WTC11 (cell line): ENCODE data around the gene ACSS2. TPM values are rescaled to one million over a fixed set of nuclear protein-coding genes. Genes with fewer than 3 reads are reported as not detected.

Experiments
- ATAC-seq: fragments of 200-7000 bp; cut with Tn5 transposase; 2 replicates; pipeline ENCODE4 v1.10.0; 2021; ENCODE audit warnings: mild to moderate bottlenecking, moderate library complexity
- CTCF ChIA-PET: fragments of 300-600 bp; sonication (Branson Sonifier 250); formaldehyde crosslinking; loops from one replicate; lab custom pipeline; 2021; ENCODE audit warnings: antibody characterized with exemption; lab: Charles Lee
- POLR2A ChIA-PET: fragments of 350-600 bp; sonication (Branson Sonifier 250); formaldehyde crosslinking; loops from one replicate; lab custom pipeline; 2021; ENCODE audit warnings: antibody characterized with exemption; lab: Charles Lee
- DNase-seq: peaks from one replicate; pipeline ENCODE4 v3.0.0; 2021; ENCODE audit warnings: low spot score
- H3K27ac Mint-ChIP-seq: 2 replicates; pipeline ENCODE4 v1.8.0; 2021; ENCODE audit warnings: mixed read lengths
- H3K27me3 Mint-ChIP-seq: 2 replicates; pipeline ENCODE4 v1.8.0; 2021; ENCODE audit warnings: low read depth, mild to moderate bottlenecking, moderate library complexity, mixed read lengths
- H3K36me3 Mint-ChIP-seq: 2 replicates; pipeline ENCODE4 v1.8.0; 2021; ENCODE audit warnings: mixed read lengths
- H3K4me1 Mint-ChIP-seq: 2 replicates; pipeline ENCODE4 v1.8.0; 2022; ENCODE audit warnings: mixed read lengths
- H3K4me3 Mint-ChIP-seq: 2 replicates; pipeline ENCODE4 v1.8.0; 2021; ENCODE audit warnings: mild to moderate bottlenecking, moderate library complexity, mixed read lengths
- H3K9me3 Mint-ChIP-seq: 2 replicates; pipeline ENCODE4 v1.8.0; 2021; ENCODE audit warnings: mixed read lengths
- ESRRA ChIP-seq: sonication (generic); formaldehyde crosslinking; IDR thresholded peaks from 2 replicates; pipeline ENCODE4 v1.8.1; 2022; ENCODE audit warnings: mild to moderate bottlenecking, missing genetic modification reagents, borderline replicate concordance
- FOXJ3 ChIP-seq: sonication (generic); formaldehyde crosslinking; IDR thresholded peaks from 2 replicates; pipeline ENCODE4 v1.9.0; 2021; ENCODE audit warnings: missing genetic modification reagents, mild to moderate bottlenecking, borderline replicate concordance
- FOXK1 ChIP-seq: sonication (generic); formaldehyde crosslinking; IDR thresholded peaks from 2 replicates; pipeline ENCODE4 v1.8.0; 2022; ENCODE audit warnings: mild to moderate bottlenecking, moderate library complexity, missing genetic modification reagents
- GABPB1 ChIP-seq: sonication (generic); formaldehyde crosslinking; IDR thresholded peaks from 2 replicates; pipeline ENCODE4 v1.8.1; 2023; ENCODE audit warnings: mild to moderate bottlenecking, missing genetic modification reagents
- JAZF1 ChIP-seq: fragments of 250-450 bp; sonication (Bioruptor Pico); IDR thresholded peaks from 2 replicates; pipeline ENCODE4 v1.9.0; 2021; ENCODE audit warnings: moderate library complexity, mild to moderate bottlenecking, inconsistent platforms
- MXD4 ChIP-seq: fragments of 250-450 bp; sonication (Bioruptor Pico); IDR thresholded peaks from 2 replicates; pipeline ENCODE4 v1.8.0; 2021; ENCODE audit warnings: mild to moderate bottlenecking, moderate library complexity, borderline replicate concordance
- RELA ChIP-seq: sonication (generic); formaldehyde crosslinking; IDR thresholded peaks from 2 replicates; pipeline ENCODE4 v1.8.1; 2022; ENCODE audit warnings: missing genetic modification reagents, mild to moderate bottlenecking, borderline replicate concordance
- SMAD4 ChIP-seq: sonication (generic); formaldehyde crosslinking; IDR thresholded peaks from 2 replicates; pipeline ENCODE4 v1.8.0; 2022; ENCODE audit warnings: mild to moderate bottlenecking, missing genetic modification reagents
- TCF7 ChIP-seq: sonication (generic); formaldehyde crosslinking; IDR thresholded peaks from 2 replicates; pipeline ENCODE4 v1.8.0; 2022; ENCODE audit warnings: mild to moderate bottlenecking, low read depth, missing genetic modification reagents, moderate library complexity
- TEAD4 ChIP-seq: sonication (generic); formaldehyde crosslinking; IDR thresholded peaks from 2 replicates; pipeline ENCODE4 v1.8.0; 2022; ENCODE audit warnings: mild to moderate bottlenecking, missing genetic modification reagents
- TP53 ChIP-seq: sonication (generic); formaldehyde crosslinking; IDR thresholded peaks from 2 replicates; pipeline ENCODE4 v1.8.1; 2023; ENCODE audit warnings: mild to moderate bottlenecking, missing genetic modification reagents
- ZNF219 ChIP-seq: sonication (generic); formaldehyde crosslinking; IDR thresholded peaks from 2 replicates; pipeline ENCODE4 v1.8.0; 2023; ENCODE audit warnings: missing genetic modification reagents, mild to moderate bottlenecking, borderline replicate concordance
- ZNF423 ChIP-seq: fragments of 250-450 bp; sonication (Bioruptor Pico); IDR thresholded peaks from 2 replicates; pipeline ENCODE4 v2.1.2; 2022; ENCODE audit warnings: mild to moderate bottlenecking, moderate library complexity
- ZNF671 ChIP-seq: fragments of 250-450 bp; sonication (Bioruptor Pico); IDR thresholded peaks from 2 replicates; pipeline ENCODE4 v1.8.0; 2021; ENCODE audit warnings: mild to moderate bottlenecking
- total RNA-seq: library from RNA; stranded (reverse); gene quantifications from 3 replicates; pipeline ENCODE4 v1.2.3, GENCODE V29; 2021
- TF ChIP-seq, protein P1 (sequence below): sonication (generic); formaldehyde crosslinking; IDR thresholded peaks from 2 replicates; pipeline ENCODE4 v1.8.1; 2023; ENCODE audit warnings: mild to moderate bottlenecking, missing genetic modification reagents, moderate library complexity
- TF ChIP-seq, protein P2 (sequence below): fragments of 250-450 bp; sonication (Bioruptor Pico); IDR thresholded peaks from 2 replicates; pipeline ENCODE4 v1.9.0; 2021; ENCODE audit warnings: moderate library complexity, mild to moderate bottlenecking, inconsistent platforms, borderline replicate concordance
- TF ChIP-seq, protein P3 (sequence below): sonication (generic); formaldehyde crosslinking; IDR thresholded peaks from 2 replicates; pipeline ENCODE4 v1.8.0; 2022; ENCODE audit warnings: mild to moderate bottlenecking, missing genetic modification reagents
- TF ChIP-seq, protein P4 (sequence below): sonication (generic); formaldehyde crosslinking; IDR thresholded peaks from 2 replicates; pipeline ENCODE4 v1.8.0; 2022; ENCODE audit warnings: mild to moderate bottlenecking, missing genetic modification reagents
- TF ChIP-seq, protein P5 (sequence below): fragments of 200-600 bp; IDR thresholded peaks from 2 replicates; pipeline ENCODE4 v1.8.0; 2022; ENCODE audit warnings: antibody characterized with exemption
- TF ChIP-seq, protein P6 (sequence below): fragments of 250-450 bp; sonication (Bioruptor Pico); conservative IDR thresholded peaks from 2 replicates; pipeline ENCODE4 v1.9.0; 2021; ENCODE audit warnings: mild to moderate bottlenecking
- TF ChIP-seq, protein P7 (sequence below): sonication (generic); formaldehyde crosslinking; IDR thresholded peaks from 2 replicates; pipeline ENCODE4 v1.8.0; 2022; ENCODE audit warnings: missing genetic modification reagents

ACSS2 gene
- total RNA-seq, 1 experiment from 2014 or later = 28.9 TPM

DNA sequence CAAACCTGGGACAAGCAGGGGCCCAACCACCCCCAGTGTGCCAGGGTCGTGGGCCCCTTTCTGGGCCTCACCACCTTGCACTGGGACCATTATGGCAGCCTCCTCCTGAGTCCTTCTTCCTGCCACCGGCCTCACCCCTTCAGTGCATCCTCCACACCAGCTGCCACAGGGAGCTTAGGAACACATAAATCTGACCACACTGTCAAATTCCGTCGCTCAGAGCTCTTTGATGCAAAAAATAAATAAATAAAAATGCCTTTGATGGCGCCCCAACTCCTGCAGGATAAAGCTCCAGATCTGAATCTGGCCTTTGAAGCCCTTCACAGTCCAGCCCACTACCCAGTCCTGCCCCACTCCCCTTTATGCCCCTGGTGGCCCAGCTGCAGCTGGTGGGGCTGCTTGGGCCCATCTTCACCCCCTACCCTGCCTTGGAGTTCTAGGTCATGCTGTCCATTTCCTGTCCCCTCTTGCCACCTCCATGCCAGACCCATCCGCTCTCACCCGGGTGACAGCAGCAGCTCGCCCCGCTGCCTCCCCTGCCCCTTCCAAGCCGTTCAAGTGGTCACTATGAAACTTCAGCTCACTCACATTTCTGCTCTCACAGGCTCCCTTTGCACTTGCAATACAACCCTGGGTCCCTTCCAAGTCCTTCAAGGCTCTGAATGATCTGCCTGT lies 95.3 kb downstream of the ACSS2 start (continued):
- TF ChIP-seq, protein P1, sequence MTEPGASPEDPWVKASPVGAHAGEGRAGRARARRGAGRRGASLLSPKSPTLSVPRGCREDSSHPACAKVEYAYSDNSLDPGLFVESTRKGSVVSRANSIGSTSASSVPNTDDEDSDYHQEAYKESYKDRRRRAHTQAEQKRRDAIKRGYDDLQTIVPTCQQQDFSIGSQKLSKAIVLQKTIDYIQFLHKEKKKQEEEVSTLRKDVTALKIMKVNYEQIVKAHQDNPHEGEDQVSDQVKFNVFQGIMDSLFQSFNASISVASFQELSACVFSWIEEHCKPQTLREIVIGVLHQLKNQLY = no peak
- TF ChIP-seq, protein P2, sequence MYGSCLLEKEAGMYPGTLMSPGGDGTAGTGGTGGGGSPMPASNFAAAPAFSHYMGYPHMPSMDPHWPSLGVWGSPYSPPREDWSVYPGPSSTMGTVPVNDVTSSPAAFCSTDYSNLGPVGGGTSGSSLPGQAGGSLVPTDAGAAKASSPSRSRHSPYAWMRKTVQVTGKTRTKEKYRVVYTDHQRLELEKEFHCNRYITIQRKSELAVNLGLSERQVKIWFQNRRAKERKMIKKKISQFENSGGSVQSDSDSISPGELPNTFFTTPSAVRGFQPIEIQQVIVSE (CRISPR knock-in tag) = no peak
- TF ChIP-seq, protein P3, sequence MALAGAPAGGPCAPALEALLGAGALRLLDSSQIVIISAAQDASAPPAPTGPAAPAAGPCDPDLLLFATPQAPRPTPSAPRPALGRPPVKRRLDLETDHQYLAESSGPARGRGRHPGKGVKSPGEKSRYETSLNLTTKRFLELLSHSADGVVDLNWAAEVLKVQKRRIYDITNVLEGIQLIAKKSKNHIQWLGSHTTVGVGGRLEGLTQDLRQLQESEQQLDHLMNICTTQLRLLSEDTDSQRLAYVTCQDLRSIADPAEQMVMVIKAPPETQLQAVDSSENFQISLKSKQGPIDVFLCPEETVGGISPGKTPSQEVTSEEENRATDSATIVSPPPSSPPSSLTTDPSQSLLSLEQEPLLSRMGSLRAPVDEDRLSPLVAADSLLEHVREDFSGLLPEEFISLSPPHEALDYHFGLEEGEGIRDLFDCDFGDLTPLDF = no peak
- TF ChIP-seq GABPB1 (CRISPR knock-in tag) (no peak), JAZF1 (CRISPR knock-in tag) (no peak), FOXJ3 (CRISPR knock-in tag) (no peak)
- TF ChIP-seq, protein P4, sequence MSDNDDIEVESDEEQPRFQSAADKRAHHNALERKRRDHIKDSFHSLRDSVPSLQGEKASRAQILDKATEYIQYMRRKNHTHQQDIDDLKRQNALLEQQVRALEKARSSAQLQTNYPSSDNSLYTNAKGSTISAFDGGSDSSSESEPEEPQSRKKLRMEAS = no peak

DNA sequence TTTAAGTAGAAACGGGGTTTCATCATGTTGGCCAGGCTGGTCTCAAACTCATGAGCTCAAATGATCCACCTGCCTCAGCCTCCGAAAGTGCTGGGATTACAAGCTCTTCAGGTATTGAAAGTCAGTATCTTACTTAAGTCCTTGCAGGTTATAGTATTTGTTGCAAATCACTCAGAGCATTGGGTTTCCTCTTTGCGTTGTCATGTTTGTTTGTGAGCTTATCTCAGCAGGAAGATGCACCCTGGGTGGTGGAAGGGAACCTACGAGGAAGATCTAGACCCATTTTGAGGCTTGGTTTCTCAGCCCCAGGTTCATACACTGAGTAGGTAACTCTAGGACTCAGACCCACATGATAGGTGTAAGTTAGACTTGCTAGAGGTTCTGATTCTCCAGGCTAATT lies 97.8 kb downstream of the ACSS2 start:
- DNase-seq (no peak), ATAC-seq (no peak)
- Mint-ChIP-seq H3K27ac (no peak overlapping the region), H3K36me3 (no peaks in the 10 kb centered on the region), H3K4me1 (peaks cover 22% of the 10 kb centered on the region), H3K27me3 (peaks cover 4% of the 10 kb centered on the region; the same call in 1 of the 2 replicates), H3K4me3 (no peak overlapping the region), H3K9me3 (no peaks in the 10 kb centered on the region)
- POLR2A ChIA-PET = interaction anchor here (0.6 kb wide), 1 partner anchor 1682 kb away, joined by 5 read pairs; no protein-coding TSS in a partner anchor
- CTCF ChIA-PET = interaction anchor here (0.6 to 1.0 kb wide), 5 partner anchors 18 to 601 kb away, joined by 3 to 6 read pairs (median 3); partner anchors contain the start of gene MYH7B
- TF ChIP-seq SMAD4 (CRISPR knock-in tag) (no peak), TCF7 (CRISPR knock-in tag) (no peak), RELA (CRISPR knock-in tag) (no peak), TP53 (CRISPR knock-in tag) (no peak), ZNF423 (peak; percentile 7; the same call in 1 of the 2 replicates)

DNA sequence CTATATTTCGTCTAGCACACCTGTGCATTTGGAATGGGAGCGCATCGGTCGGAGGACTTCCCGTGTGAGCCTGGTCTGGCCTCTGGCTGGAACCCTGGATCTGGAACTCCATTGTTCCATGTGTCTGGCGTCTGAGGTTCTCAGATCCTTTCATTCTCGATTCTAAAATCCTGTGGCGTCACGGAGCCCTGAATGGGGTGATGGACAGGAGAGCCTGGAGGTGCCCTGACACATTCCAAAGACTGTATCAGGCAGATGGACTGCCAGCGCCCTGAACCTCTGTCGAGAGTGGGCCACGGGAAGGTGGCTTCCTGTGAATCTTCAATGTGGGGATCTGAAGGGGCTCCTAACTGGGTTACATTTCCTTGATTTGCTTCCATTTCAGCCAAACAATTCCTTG lies 99.9 kb downstream of the ACSS2 start:
- H3K4me1 Mint-ChIP-seq = peaks cover 39% of the 10 kb centered on the region
- POLR2A ChIA-PET = no interaction called here
- no peak for TF ChIP-seq TEAD4 (CRISPR knock-in tag)
- TF ChIP-seq, protein P5, sequence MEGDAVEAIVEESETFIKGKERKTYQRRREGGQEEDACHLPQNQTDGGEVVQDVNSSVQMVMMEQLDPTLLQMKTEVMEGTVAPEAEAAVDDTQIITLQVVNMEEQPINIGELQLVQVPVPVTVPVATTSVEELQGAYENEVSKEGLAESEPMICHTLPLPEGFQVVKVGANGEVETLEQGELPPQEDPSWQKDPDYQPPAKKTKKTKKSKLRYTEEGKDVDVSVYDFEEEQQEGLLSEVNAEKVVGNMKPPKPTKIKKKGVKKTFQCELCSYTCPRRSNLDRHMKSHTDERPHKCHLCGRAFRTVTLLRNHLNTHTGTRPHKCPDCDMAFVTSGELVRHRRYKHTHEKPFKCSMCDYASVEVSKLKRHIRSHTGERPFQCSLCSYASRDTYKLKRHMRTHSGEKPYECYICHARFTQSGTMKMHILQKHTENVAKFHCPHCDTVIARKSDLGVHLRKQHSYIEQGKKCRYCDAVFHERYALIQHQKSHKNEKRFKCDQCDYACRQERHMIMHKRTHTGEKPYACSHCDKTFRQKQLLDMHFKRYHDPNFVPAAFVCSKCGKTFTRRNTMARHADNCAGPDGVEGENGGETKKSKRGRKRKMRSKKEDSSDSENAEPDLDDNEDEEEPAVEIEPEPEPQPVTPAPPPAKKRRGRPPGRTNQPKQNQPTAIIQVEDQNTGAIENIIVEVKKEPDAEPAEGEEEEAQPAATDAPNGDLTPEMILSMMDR = no peak
- TF ChIP-seq, protein P6, sequence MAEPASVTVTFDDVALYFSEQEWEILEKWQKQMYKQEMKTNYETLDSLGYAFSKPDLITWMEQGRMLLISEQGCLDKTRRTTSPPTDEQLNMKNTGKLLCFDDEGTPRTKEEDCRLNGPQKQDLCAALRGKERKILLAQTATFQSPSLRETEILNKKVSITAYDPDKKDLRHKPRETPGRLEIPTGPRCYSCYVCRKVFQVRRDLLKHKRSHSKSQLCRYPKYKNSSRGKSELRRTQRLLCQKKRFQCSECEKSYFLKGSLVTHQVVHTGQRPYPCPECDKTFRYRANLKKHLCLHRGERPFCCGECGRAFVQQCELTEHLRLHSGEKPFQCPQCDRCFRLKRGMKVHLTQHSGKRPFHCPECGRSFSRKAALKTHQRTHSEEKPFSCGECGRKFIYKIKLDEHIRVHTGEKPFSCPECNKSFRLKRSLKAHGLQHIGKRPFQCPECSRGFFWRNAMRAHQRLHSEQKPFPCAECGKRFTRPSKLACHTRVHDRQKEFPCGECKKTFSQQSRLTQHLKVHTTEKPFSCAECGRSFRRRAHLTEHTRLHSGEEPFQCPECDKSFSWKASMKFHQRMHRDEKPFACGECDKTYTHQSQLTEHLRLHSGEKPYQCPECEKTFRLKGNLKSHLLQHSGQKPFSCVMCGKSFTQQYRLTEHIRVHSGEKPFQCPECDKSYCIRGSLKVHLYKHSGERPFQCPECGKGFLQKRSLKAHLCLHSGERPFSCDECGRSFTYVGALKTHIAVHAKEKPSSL (CRISPR knock-in tag) = no peak
- no peak for TF ChIP-seq MXD4 (CRISPR knock-in tag)
- no peak for TF ChIP-seq ESRRA (CRISPR knock-in tag)
- TF ChIP-seq, protein P7, sequence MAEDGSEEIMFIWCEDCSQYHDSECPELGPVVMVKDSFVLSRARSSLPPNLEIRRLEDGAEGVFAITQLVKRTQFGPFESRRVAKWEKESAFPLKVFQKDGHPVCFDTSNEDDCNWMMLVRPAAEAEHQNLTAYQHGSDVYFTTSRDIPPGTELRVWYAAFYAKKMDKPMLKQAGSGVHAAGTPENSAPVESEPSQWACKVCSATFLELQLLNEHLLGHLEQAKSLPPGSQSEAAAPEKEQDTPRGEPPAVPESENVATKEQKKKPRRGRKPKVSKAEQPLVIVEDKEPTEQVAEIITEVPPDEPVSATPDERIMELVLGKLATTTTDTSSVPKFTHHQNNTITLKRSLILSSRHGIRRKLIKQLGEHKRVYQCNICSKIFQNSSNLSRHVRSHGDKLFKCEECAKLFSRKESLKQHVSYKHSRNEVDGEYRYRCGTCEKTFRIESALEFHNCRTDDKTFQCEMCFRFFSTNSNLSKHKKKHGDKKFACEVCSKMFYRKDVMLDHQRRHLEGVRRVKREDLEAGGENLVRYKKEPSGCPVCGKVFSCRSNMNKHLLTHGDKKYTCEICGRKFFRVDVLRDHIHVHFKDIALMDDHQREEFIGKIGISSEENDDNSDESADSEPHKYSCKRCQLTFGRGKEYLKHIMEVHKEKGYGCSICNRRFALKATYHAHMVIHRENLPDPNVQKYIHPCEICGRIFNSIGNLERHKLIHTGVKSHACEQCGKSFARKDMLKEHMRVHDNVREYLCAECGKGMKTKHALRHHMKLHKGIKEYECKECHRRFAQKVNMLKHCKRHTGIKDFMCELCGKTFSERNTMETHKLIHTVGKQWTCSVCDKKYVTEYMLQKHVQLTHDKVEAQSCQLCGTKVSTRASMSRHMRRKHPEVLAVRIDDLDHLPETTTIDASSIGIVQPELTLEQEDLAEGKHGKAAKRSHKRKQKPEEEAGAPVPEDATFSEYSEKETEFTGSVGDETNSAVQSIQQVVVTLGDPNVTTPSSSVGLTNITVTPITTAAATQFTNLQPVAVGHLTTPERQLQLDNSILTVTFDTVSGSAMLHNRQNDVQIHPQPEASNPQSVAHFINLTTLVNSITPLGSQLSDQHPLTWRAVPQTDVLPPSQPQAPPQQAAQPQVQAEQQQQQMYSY = no peak
- no peak for TF ChIP-seq ZNF219 (CRISPR knock-in tag)
- TF ChIP-seq FOXK1 (CRISPR knock-in tag) = no peak
- no peak for TF ChIP-seq RELA (CRISPR knock-in tag)
- no peak for TF ChIP-seq ZNF671

More for the DNA sequence above, 99.9 kb downstream of the ACSS2 start:
- CTCF ChIA-PET = no interaction called here
- Mint-ChIP-seq H3K4me3 (no peak overlapping the region), H3K36me3 (no peaks in the 10 kb centered on the region), H3K27me3 (peaks cover 7% of the 10 kb centered on the region; the same call in 1 of the 2 replicates), H3K9me3 (no peaks in the 10 kb centered on the region), H3K27ac (no peak overlapping the region)
- ATAC-seq (no peak), DNase-seq (no peak)
